Smooth muscle cell (in vitro differentiated cells): ENCODE measurements around the gene BCKDK. TPM values are rescaled to one million over a fixed set of nuclear protein-coding genes. Genes with fewer than 3 reads are reported as not detected.
"Not testable (repeated sequence)": the region's sequence is repeated elsewhere in the genome, so short reads cannot be mapped to it uniquely, and the experiment has no call there.

Experiments used
- DNase-seq: peaks from one replicate; lab custom pipeline; 2025; ENCODE audit not compliant: unreplicated experiment; lab: John Stamatoyannopoulos, UW
- H2AFZ ChIP-seq: fragments of 200-600 bp; sonication (generic); 2 replicates; pipeline ENCODE4 v1.6.0; 2016; ENCODE audit warnings: antibody characterized with exemption, low read depth, mild to moderate bottlenecking
- H3F3A ChIP-seq: fragments of 200-600 bp; sonication (generic); 2 replicates; pipeline ENCODE4 v1.6.0; 2017; ENCODE audit warnings: antibody characterized with exemption, low read depth
- H3K27ac ChIP-seq: fragments of 200-600 bp; sonication (generic); 2 replicates; pipeline ENCODE4 v1.5.1; 2016; ENCODE audit warnings: low read depth, mild to moderate bottlenecking
- H3K27me3 ChIP-seq: fragments of 200-600 bp; sonication (generic); 2 replicates; pipeline ENCODE4 v1.6.1; 2016; ENCODE audit warnings: low read depth, mild to moderate bottlenecking
- H3K36me3 ChIP-seq: fragments of 200-600 bp; sonication (generic); 2 replicates; pipeline ENCODE4 v1.5.1; 2016; ENCODE audit warnings: low read depth
- H3K4me1 ChIP-seq: fragments of 200-600 bp; sonication (generic); 2 replicates; pipeline ENCODE4 v1.5.1; 2016; ENCODE audit warnings: low read depth
- H3K4me2 ChIP-seq: fragments of 200-600 bp; sonication (generic); 2 replicates; pipeline ENCODE4 v1.6.0; 2016; ENCODE audit warnings: mild to moderate bottlenecking
- H3K4me3 ChIP-seq: fragments of 200-600 bp; sonication (generic); 2 replicates; pipeline ENCODE4 v1.5.1; 2016; ENCODE audit warnings: mild to moderate bottlenecking
- H3K79me2 ChIP-seq: fragments of 200-600 bp; sonication (generic); 2 replicates; pipeline ENCODE4 v1.6.0; 2016; ENCODE audit warnings: low read depth, mild to moderate bottlenecking
- H3K9ac ChIP-seq: fragments of 200-600 bp; sonication (generic); 2 replicates; pipeline ENCODE4 v1.6.0; 2016; ENCODE audit warnings: low read depth
- H3K9me3 ChIP-seq: fragments of 200-600 bp; sonication (generic); replicated peaks from 2 replicates; pipeline ENCODE4 v1.5.1; 2016; ENCODE audit warnings: low read depth
- H4K20me1 ChIP-seq: fragments of 200-600 bp; sonication (generic); 2 replicates; pipeline ENCODE4 v1.6.0; 2016; ENCODE audit warnings: low read depth
- WGBS: methylation state at CpG from one replicate; pipeline ENCODE4 v1.1.7; 2016; ENCODE audit warnings: low lambda C conversion rate; 5-methylcytosine and 5-hydroxymethylcytosine counted together
- polyA plus RNA-seq: library from polyadenylated mRNA; unstranded; fragments of >200 nt; fragmentation: Nextera tagmentation; extraction: Ambion mirVana; gene quantifications from 2 replicates; pipeline ENCODE4 v1.2.1, GENCODE V29; 2016
- total RNA-seq: library from RNA; depleted of rRNA; stranded (reverse); fragments of >200 nt; gene quantifications from 2 replicates; pipeline ENCODE4 v1.2.3, GENCODE V29; 2014
- TF ChIP-seq, protein P1 (sequence below): fragments of 200-600 bp; sonication (generic); IDR thresholded peaks from 2 replicates; pipeline ENCODE4 v1.5.1; 2017; ENCODE audit warnings: borderline replicate concordance, mild to moderate bottlenecking, antibody characterized with exemption; ENCODE audit not compliant: insufficient read depth, poor library complexity, severe bottlenecking

Gene BCKDK
- total and polyA plus RNA-seq, 2 experiments from 2014 or later: 40.5 to 82.6 TPM

DNA sequence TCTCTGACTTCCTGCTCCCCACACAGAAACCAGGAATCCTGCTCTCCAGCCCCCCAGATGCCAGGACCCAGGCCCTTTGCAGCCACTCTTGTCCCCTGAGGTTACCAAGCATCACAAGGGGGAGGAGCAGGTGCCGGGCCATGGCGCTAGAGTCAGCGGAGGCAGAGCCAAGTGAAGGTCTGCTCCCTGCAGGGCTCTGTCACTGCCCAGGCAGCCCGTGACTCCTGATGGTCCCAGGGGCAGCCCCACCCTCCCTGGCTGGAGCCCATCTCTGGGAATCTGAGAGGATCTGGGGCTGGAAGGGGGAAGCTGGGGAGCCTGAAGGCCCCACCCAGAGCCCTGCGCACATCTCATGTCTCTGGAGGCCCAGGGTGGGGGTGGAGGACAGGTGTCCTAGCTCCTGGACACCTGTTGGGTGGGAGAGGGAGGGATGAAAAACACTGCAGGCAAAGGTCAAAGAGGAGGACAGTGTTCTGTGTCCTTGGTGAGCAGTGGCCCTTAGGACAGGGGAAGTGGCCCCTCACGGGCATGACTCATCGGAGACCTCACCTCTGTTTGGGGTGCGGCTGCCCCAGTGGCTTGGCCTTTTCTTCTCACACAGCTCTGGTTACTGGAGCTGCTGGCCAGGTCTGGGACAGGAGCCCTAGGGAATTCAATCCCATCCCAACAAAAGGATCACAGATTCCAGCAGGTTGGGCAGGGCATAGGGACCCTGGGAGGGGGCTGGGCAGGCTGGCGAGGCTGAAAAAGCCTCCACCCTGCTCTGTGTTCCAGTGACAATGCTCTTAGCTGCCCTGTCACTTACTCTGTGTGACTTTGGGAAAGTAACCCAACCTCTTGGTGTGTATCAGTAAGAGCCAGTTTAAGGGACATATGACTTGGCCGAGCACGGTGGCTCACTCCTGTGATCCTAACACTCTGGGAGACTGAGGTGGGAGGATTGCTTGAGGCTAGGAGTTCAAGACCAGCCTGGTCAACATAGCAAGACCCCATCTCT is 42.0 kb downstream of the BCKDK start, which contains the start of gene PRSS36:
TSS of gene PRSS36 (minus strand) at position 173 of the 997 bp plus-strand sequence. CDS start at position 142, 31 bp downstream.
- no peak for DNase-seq
- H3K79me2 ChIP-seq: no peaks in the 10 kb centered on the region
- H3K4me3 ChIP-seq: no peak within 1 kb of the TSS
- H3K9me3 ChIP-seq: no peaks in the 10 kb centered on the region
- no peaks in the 10 kb centered on the region for H3K36me3 ChIP-seq
- H3K27ac ChIP-seq: no peak within 1 kb of the TSS
- no peaks in the 10 kb centered on the region for H3K4me1 ChIP-seq
- no peaks in the 10 kb centered on the region for H3F3A ChIP-seq
- H3K27me3 ChIP-seq: peaks cover 27% of the 10 kb centered on the region
- TF ChIP-seq, protein P1, sequence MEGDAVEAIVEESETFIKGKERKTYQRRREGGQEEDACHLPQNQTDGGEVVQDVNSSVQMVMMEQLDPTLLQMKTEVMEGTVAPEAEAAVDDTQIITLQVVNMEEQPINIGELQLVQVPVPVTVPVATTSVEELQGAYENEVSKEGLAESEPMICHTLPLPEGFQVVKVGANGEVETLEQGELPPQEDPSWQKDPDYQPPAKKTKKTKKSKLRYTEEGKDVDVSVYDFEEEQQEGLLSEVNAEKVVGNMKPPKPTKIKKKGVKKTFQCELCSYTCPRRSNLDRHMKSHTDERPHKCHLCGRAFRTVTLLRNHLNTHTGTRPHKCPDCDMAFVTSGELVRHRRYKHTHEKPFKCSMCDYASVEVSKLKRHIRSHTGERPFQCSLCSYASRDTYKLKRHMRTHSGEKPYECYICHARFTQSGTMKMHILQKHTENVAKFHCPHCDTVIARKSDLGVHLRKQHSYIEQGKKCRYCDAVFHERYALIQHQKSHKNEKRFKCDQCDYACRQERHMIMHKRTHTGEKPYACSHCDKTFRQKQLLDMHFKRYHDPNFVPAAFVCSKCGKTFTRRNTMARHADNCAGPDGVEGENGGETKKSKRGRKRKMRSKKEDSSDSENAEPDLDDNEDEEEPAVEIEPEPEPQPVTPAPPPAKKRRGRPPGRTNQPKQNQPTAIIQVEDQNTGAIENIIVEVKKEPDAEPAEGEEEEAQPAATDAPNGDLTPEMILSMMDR: no peak
- H4K20me1 ChIP-seq: no peaks in the 10 kb centered on the region
- no peak within 1 kb of the TSS for H3K9ac ChIP-seq
- no peak within 1 kb of the TSS for H3K4me2 ChIP-seq
- no peak within 1 kb of the TSS for H2AFZ ChIP-seq
- WGBS: 84% methylated on average over 11 of the region's 11 CpGs

DNA sequence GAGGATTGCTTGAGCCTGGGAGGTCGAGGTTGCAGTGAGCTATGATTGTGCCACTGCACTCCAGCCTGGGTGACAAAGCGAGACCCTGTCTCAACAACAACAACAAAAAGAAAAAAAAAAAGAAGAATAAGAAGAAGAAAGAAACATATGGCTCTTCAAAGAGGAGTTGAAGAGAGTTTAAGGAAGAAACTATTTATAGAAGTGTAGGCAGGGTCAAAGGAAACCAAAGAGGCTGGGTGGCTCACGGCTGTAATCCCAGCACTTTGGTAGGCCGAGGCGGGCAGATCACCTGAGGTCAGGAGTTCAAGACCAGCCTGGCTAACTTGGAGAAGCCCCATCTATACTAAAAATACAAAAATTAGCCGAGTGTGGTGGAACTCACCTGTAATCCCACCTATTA is 42.8 kb downstream of the BCKDK start:
- 87% methylated on average over 6 of the region's 6 CpGs for WGBS
- H4K20me1 ChIP-seq, H3K27ac ChIP-seq, H3K36me3 ChIP-seq, H3K79me2 ChIP-seq, H3K9ac ChIP-seq, H3K9me3 ChIP-seq, H2AFZ ChIP-seq, H3K4me1 ChIP-seq, DNase-seq, H3F3A ChIP-seq, H3K4me2 ChIP-seq, H3K4me3 ChIP-seq: not testable (repeated sequence)
- H3K27me3 ChIP-seq: peaks cover 27% of the 10 kb centered on the region

DNA sequence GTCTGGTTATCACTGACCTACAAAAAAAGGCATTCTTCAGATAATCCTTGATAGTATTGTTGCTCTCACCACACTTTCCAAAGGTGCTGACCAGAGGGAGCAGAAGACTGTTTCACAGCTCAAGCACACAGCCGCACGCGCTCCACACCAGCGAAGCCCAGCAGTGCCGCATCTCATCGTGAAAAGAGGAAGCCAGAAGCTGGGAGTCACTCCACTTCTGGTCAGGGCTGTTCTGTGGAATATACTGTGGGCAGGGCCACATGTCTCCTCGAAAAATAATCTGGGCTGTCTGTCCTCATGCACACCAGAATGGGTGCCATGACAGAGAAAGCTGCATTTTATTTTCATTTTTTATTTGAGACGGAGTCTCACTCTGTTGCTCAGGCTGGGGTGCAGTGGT is 49.0 kb downstream of the BCKDK start:
- H3K9ac ChIP-seq: no peak overlapping the region
- no peaks in the 10 kb centered on the region for H3F3A ChIP-seq
- no peaks in the 10 kb centered on the region for H3K79me2 ChIP-seq
- DNase-seq: no peak
- no peak overlapping the region for H3K27ac ChIP-seq
- no peak overlapping the region for H3K4me3 ChIP-seq
- no peaks in the 10 kb centered on the region for H3K36me3 ChIP-seq
- no peak overlapping the region for H3K4me2 ChIP-seq
- H3K9me3 ChIP-seq: no peaks in the 10 kb centered on the region
- 86% methylated on average over 8 of the region's 8 CpGs for WGBS
- no peaks in the 10 kb centered on the region for H3K4me1 ChIP-seq
- TF ChIP-seq, protein P1: no peak
- no peak overlapping the region for H2AFZ ChIP-seq
- H3K27me3 ChIP-seq: no peaks in the 10 kb centered on the region
- no peaks in the 10 kb centered on the region for H4K20me1 ChIP-seq

Other genes with a start within 250 kb of the BCKDK start
- gene BCL7C, start 214.3 kb upstream of the BCKDK start, total RNA-seq: 27.8 and 34.2 TPM in 2 replicates
- 68.1 and 76.1 TPM in 2 replicates for gene BCL7C, start 214.3 kb upstream of the BCKDK start, polyA plus RNA-seq
- 0.76 and 1.7 TPM in 2 replicates for gene CTF1, start 211.8 kb upstream of the BCKDK start, total RNA-seq
- gene CTF1, start 211.8 kb upstream of the BCKDK start, polyA plus RNA-seq: 8.1 and 8.2 TPM in 2 replicates
- 4.5 and 8.5 TPM in 2 replicates for gene FBXL19, start 184.8 kb upstream of the BCKDK start, total RNA-seq
- gene FBXL19, start 184.8 kb upstream of the BCKDK start, polyA plus RNA-seq: 1.3 and 1.6 TPM in 2 replicates
- 33.7 and 34.9 TPM in 2 replicates for gene ORAI3, start 159.3 kb upstream of the BCKDK start, total RNA-seq
- gene ORAI3, start 159.3 kb upstream of the BCKDK start, polyA plus RNA-seq: 39.4 and 44.0 TPM in 2 replicates
- gene SETD1A, start 150.6 kb upstream of the BCKDK start, total RNA-seq: 1.9 and 2.9 TPM in 2 replicates
- 1.2 and 3.3 TPM in 2 replicates for gene SETD1A, start 150.6 kb upstream of the BCKDK start, polyA plus RNA-seq
- 5.5 and 10.8 TPM in 2 replicates for gene HSD3B7, start 123.2 kb upstream of the BCKDK start, total RNA-seq
- gene HSD3B7, start 123.2 kb upstream of the BCKDK start, polyA plus RNA-seq: 15.1 and 15.5 TPM in 2 replicates
- gene STX1B, start 97.7 kb upstream of the BCKDK start, total RNA-seq: 0.72 and 1.4 TPM in 2 replicates
- gene STX1B, start 97.7 kb upstream of the BCKDK start, polyA plus RNA-seq: 1.0 and 2.1 TPM in 2 replicates
- gene STX4, start 74.8 kb upstream of the BCKDK start, total RNA-seq: 14.4 and 23.1 TPM in 2 replicates
- 50.6 and 60.2 TPM in 2 replicates for gene STX4, start 74.8 kb upstream of the BCKDK start, polyA plus RNA-seq
- gene ZNF668, start 34.1 kb upstream of the BCKDK start, total RNA-seq: 7.3 and 9.0 TPM in 2 replicates
- gene ZNF668, start 34.1 kb upstream of the BCKDK start, polyA plus RNA-seq: 20.1 and 21.0 TPM in 2 replicates
- 5.7 and 8.1 TPM in 2 replicates for gene ZNF646, start 34.0 kb upstream of the BCKDK start, total RNA-seq
- gene ZNF646, start 34.0 kb upstream of the BCKDK start, polyA plus RNA-seq: 5.4 and 7.3 TPM in 2 replicates
- 5.1 and 6.3 TPM in 2 replicates for gene PRSS53, start 19.4 kb upstream of the BCKDK start, total RNA-seq
- 0.66 and 1.1 TPM in 2 replicates for gene PRSS53, start 19.4 kb upstream of the BCKDK start, polyA plus RNA-seq
- 232 and 253 TPM in 2 replicates for gene VKORC1, start 13.6 kb upstream of the BCKDK start, total RNA-seq
- 340 and 394 TPM in 2 replicates for gene VKORC1, start 13.6 kb upstream of the BCKDK start, polyA plus RNA-seq
- gene KAT8, start 9.3 kb downstream of the BCKDK start, total RNA-seq: 26.3 and 32.9 TPM in 2 replicates
- gene KAT8, start 9.3 kb downstream of the BCKDK start, polyA plus RNA-seq: 27.4 and 29.1 TPM in 2 replicates
- 15.1 and 17.3 TPM in 2 replicates for gene PRSS8, start 27.3 kb downstream of the BCKDK start, total RNA-seq
- gene PRSS8, start 27.3 kb downstream of the BCKDK start, polyA plus RNA-seq: 13.9 and 68.0 TPM in 2 replicates
- gene PRSS36, start 41.7 kb downstream of the BCKDK start, total RNA-seq: 1.6 TPM in 1 of 2 replicates, not detected in the other
- gene PRSS36, start 41.7 kb downstream of the BCKDK start, polyA plus RNA-seq: 0.31 and 0.66 TPM in 2 replicates
- 56.2 and 58.6 TPM in 2 replicates for gene FUS, start 71.8 kb downstream of the BCKDK start, total RNA-seq
- 225 and 316 TPM in 2 replicates for gene FUS, start 71.8 kb downstream of the BCKDK start, polyA plus RNA-seq
- gene PYCARD, start 94.4 kb downstream of the BCKDK start, total RNA-seq: 15.6 and 30.8 TPM in 2 replicates
- 10.1 and 30.2 TPM in 2 replicates for gene PYCARD, start 94.4 kb downstream of the BCKDK start, polyA plus RNA-seq
- gene TRIM72, start 105.7 kb downstream of the BCKDK start, total RNA-seq: 0.04 TPM in 2 replicates
- 0.07 TPM in 2 replicates for gene TRIM72, start 105.7 kb downstream of the BCKDK start, polyA plus RNA-seq
- not detected in 2 replicates for gene PYDC1, start 108.7 kb downstream of the BCKDK start, total RNA-seq
- gene PYDC1, start 108.7 kb downstream of the BCKDK start, polyA plus RNA-seq: 1.1 and 1.7 TPM in 2 replicates
- 0.40 TPM in 1 of 2 replicates, not detected in the other for gene ITGAM, start 151.6 kb downstream of the BCKDK start, total RNA-seq
- gene ITGAM, start 151.6 kb downstream of the BCKDK start, polyA plus RNA-seq: not detected in 2 replicates
- gene ITGAX, start 246.8 kb downstream of the BCKDK start, total RNA-seq: 0.31 TPM in 1 of 2 replicates, not detected in the other
- gene ITGAX, start 246.8 kb downstream of the BCKDK start, polyA plus RNA-seq: not detected in 2 replicates